NCI-H2196 (cell line): ENCODE data around the gene PTPN23.
"Not testable (repeated sequence)": the region's sequence is repeated elsewhere in the genome, so short reads cannot be mapped to it uniquely, and the experiment has no call there.

Source experiments
- DNase-seq: peaks from one replicate; lab custom pipeline; 2025; ENCODE audit not compliant: unreplicated experiment; lab: John Stamatoyannopoulos, UW

PTPN23 gene

GRCh38 chr3:47380601-47381316, at the start of gene PTPN23:
Gene PTPN23 (plus strand): TSS chr3:47381021. CDS start chr3:47381097, 76 bp downstream.
- peak; percentile 93 for DNase-seq

DNA sequence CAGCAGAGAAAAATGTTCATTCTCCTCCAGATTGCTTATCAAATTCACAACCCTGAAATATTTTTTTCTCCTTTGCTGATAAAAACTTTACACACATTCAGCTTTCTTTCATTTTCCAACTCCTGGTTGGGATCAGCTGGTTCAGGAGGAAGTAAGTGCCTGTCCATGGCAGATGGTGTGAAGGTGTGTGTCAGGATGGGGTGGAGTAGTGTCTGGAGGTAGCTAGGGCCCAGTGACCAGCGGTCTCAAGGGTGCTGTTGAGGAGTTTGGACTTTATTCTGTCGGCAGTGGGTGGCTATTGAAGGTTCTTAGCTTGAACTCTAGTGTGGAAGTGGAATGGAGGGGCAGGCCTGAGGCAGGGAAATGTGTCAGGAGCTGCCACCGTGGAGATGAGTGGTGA, 46.9 kb upstream of the PTPN23 start:
- no peak for DNase-seq

DNA sequence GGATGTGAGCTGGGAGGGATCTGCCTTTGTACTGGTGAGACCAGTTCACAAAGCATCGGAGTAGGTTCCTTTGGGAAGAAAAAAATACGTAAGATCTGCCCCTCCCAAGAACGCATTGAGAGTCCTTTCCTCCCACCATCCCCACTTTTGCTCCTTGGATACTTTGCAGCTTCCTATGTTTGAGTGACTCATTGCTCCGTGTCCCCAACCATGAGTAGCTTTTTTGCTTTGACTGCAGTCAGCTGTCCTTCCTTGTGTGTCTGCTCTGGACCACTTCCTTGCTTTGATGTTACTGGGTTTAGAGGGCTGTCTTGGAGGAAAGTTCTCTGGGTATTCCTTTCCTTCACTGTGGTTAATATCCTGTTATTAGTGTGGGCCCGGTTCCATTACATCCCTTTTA, 43.2 kb upstream of the PTPN23 start:
- no peak for DNase-seq

DNA sequence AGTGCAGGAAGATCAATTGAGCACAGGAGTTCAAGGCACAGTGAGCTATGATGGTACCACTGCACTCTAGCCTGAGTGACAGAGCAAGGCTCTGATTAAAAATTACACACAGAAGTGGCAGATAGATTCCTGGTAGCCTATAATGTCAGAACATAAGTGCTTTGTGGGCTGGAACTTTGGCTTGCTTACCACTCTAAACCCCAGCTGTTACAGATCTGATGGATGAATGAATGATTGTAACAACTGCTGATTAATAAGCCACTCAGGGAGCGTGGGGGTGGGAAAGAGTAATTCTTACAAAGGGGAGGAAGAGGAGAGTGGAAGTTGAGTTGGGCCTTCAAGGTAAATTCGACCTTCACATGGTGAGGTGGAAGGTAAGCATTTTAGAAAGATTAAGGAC, 40.9 kb upstream of the PTPN23 start:
- DNase-seq = no peak

GRCh38 chr3:47340866-47341265, 40.0 kb upstream of the PTPN23 start:
- DNase-seq = no peak

GRCh38 chr3:47342151-47342550, 38.7 kb upstream of the PTPN23 start:
- DNase-seq = no peak

GRCh38 chr3:47342812-47343211, 38.0 kb upstream of the PTPN23 start:
- DNase-seq = no peak

GRCh38 chr3:47343471-47343971, 37.3 kb upstream of the PTPN23 start:
- DNase-seq = no peak

- no peak for DNase-seq
Observed at GRCh38 chr3:47344971-47345370, 35.9 kb upstream of the PTPN23 start.

- no peak for DNase-seq
Observed at GRCh38 chr3:47347217-47347801, 33.5 kb upstream of the PTPN23 start.

GRCh38 chr3:47348411-47349154, 32.2 kb upstream of the PTPN23 start:
- DNase-seq = no peak

- DNase-seq = no peak
Observed at GRCh38 chr3:47355010-47355409, 25.8 kb upstream of the PTPN23 start.

- DNase-seq = no peak
Observed at GRCh38 chr3:47356201-47356600, 24.6 kb upstream of the PTPN23 start.

DNA sequence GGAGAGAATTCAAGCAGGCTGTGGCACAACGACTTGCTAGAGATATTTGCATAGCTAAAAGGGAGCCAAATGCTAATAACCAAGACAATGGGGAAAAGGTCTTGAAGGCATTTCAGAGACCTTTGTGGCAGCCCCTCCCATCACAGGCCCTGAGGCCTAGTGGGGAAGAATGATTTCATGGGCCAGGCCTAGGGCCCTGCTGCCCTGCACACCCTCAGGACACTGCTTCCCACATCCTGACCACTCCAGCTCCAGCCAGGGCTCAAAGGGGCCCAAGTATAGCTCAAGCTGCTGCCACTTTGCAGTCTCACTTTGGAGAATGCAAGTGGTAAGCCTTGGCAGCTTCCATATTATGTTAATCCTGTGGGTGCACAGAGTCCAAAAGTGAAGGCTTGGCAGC, 21.5 kb upstream of the PTPN23 start:
- DNase-seq = no peak

DNA sequence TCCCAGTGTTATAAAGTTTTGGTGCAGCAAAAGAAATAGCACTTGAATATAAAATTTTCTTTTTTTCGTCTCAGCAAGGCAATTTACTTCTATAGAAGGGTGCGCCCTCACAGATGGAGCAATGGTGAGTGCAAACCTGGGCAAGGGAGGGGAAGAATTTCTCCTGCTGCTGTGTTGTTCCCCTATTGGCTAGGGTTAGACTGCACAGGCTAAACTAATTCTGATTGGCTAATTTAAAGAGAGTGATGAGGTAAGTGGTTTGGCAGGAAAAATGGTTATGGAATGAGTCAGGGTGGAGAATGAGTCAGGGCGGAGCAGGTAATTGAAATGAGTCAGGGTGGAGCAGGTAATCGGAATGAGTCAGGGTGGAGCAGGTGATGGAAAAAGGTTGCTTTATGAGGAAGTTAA, 20.7 kb upstream of the PTPN23 start:
- DNase-seq = not testable (repeated sequence)

GRCh38 chr3:47362701-47363100, 18.1 kb upstream of the PTPN23 start:
- no peak for DNase-seq

DNA sequence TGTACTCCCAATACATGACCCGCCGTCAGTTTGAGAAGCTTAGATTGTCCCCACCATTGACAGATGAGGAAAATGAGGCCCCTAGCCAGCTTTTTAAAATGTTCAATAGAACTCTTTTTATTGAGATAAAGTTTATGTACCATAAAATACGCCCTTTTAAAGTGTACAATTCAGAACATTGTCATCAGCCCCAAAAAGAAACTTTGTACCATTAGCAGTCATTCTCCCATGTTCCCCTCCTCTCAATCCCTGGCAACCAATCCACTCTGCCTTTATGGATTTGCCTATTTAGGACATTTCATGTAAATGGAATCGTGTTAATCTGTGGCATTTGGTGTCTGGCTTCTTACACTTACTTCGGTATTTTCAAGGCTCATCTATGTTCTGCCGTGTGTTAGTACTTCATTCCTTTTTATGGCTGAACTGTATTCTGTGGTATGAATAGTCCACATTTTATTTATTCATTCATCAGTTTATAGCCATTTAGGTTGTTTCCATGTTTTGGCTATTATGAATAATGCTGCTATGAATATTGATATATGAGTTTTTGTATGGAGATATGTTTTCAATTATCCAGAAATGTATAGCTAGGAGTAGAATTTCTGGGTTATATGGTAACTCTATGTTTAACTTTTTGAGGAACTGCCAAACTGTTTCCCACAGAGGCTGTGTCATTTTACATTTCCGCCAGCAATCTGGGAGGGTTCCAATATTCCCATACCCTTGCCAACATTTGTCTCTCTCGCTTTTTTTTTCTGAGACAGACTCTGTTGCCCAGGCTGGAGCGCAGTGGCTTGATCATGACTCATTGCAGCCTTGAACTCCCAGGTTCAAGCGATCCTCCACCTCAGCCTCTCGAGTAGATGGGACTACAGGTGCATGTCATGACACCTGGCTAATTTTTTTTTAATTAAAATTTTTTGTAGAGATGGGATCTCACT, 15.3 kb upstream of the PTPN23 start:
- DNase-seq = peak; percentile 3

DNA sequence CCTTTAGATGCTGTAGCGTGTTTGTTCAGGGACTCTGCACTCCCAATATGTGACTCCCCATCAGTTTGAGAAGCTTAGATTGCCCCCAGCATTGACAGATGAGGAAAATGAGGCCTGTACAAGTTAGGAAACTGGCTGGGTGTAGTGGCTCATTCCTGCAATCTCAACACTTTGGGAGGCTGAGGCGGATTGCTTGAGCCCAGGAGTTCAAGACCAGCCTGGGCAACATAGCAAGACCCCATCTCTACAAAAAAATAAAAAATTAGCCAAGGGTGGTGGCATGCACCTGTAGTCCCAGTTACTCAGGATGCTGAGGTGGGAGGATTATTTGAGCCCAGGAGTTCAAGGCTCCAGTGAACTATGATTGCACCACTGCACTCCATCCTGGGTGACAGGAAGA, 14.0 kb upstream of the PTPN23 start:
- DNase-seq = no peak

DNA sequence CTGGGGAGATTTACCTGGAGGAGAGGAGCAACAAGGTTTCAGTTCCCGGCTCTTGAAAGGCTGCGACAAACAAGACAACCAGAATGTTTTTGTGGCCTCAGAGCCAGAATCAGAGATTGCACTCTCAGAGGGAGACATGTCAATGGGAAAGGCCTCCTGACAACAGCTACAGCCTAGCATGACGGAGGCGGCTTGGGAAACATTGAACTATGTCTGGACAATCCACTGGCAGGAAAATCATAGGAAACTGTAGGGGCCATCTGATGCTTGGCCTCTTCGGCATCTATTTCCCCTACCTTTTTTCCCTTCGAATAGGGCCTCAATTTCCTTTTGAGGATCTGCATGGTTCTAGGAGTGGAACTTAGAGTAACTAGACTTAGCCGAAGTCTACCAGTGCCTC, 13.2 kb upstream of the PTPN23 start:
- DNase-seq = no peak

GRCh38 chr3:47370020-47370419, 10.8 kb upstream of the PTPN23 start:
- not testable (repeated sequence) for DNase-seq
